ENCODE data around the gene GZF1.

Gene GZF1

GRCh38 chr20:23415555-23415954, 53.6 kb downstream of the GZF1 start:
- CTCF ChIA-PET, result interaction anchor here (1.7 kb wide), 1 partner anchor 10 kb away, joined by 6 read pairs; no protein-coding TSS in a partner anchor
- no peak overlapping the region for H3K4me3 ChIP-seq (ENCODE audit: low read depth, low read length)
- DNase-seq (ENCODE audit: low read depth, low spot score), result no peak
- POLR2A ChIA-PET, result no interaction called here
- no peak for TF ChIP-seq CTCF (IDR thresholded peaks at IDR 0.05; ENCODE audit: insufficient read depth, low read length, missing control alignments)

- H3K4me3 ChIP-seq (ENCODE audit: low read depth, low read length), result no peak overlapping the region
- POLR2A ChIA-PET, result interaction anchor here (0.6 kb wide), 1 partner anchor 222 kb away, joined by 3 read pairs; the partner anchor contains the start of gene CST3
- no peak for DNase-seq (ENCODE audit: low read depth, low spot score)
- TF ChIP-seq CTCF (IDR thresholded peaks at IDR 0.05; ENCODE audit: insufficient read depth, low read length, missing control alignments), result no peak
- CTCF ChIA-PET, result interaction anchor here (1.7 kb wide), 1 partner anchor 10 kb away, joined by 6 read pairs; no protein-coding TSS in a partner anchor
Observed at GRCh38 chr20:23415959-23416583, 54.1 kb downstream of the GZF1 start.

GRCh38 chr20:23417861-23418260, 55.9 kb downstream of the GZF1 start:
- no peak for DNase-seq (ENCODE audit: low read depth, low spot score)
- no peak overlapping the region for H3K4me3 ChIP-seq (ENCODE audit: low read depth, low read length)
- ChIA-PET POLR2A (interaction anchor here (0.8 kb wide), 1 partner anchor 60 kb away, joined by 3 read pairs; no protein-coding TSS in a partner anchor), CTCF (no interaction called here)
- no peak for TF ChIP-seq CTCF (IDR thresholded peaks at IDR 0.05; ENCODE audit: insufficient read depth, low read length, missing control alignments)

GRCh38 chr20:23419657-23419994, 57.6 kb downstream of the GZF1 start:
- DNase-seq (ENCODE audit: low read depth, low spot score), result no peak
- POLR2A ChIA-PET, result interaction anchor here (0.6 to 1.0 kb wide), 3 partner anchors 15 to 70 kb away, joined by 3 read pairs; partner anchors contain the start of gene NXT1
- no peak for TF ChIP-seq CTCF (IDR thresholded peaks at IDR 0.05; ENCODE audit: insufficient read depth, low read length, missing control alignments)
- H3K4me3 ChIP-seq (ENCODE audit: low read depth, low read length), result peak overlapping the region; percentile 90
- CTCF ChIA-PET, result interaction anchor here (1.3 to 5.9 kb wide), 6 partner anchors 9 to 188 kb away, joined by 5 to 43 read pairs (median 8); partner anchors contain the start of genes CSTL1 and NXT1

- H3K4me3 ChIP-seq (ENCODE audit: low read depth, low read length), result peak overlapping the region; percentile 90
- DNase-seq (ENCODE audit: low read depth, low spot score), result no peak
- ChIA-PET CTCF (interaction anchor here (1.3 to 5.9 kb wide), 6 partner anchors 10 to 187 kb away, joined by 5 to 43 read pairs (median 8); partner anchors contain the start of genes CSTL1 and NXT1), POLR2A (interaction anchor here (0.6 to 1.0 kb wide), 3 partner anchors 16 to 70 kb away, joined by 3 read pairs; partner anchors contain the start of gene NXT1)
- TF ChIP-seq CTCF (IDR thresholded peaks at IDR 0.05; ENCODE audit: insufficient read depth, low read length, missing control alignments), result no peak
Observed at GRCh38 chr20:23419995-23420901, 58.3 kb downstream of the GZF1 start.
